HEK293 (cell line): ENCODE results near the gene MSX1.

Experiments used
- CTCF ChIA-PET: fragments of 350-600 bp; formaldehyde crosslinking; extraction: SDS; loops from one replicate; lab custom pipeline; 2021; ENCODE audit warnings: antibody characterized with exemption; lab: Yijun Ruan, JAX
- POLR2A ChIA-PET: fragments of 300-600 bp; formaldehyde crosslinking; extraction: SDS; loops from one replicate; lab custom pipeline; 2020; ENCODE audit warnings: antibody characterized with exemption, inconsistent platforms; lab: Yijun Ruan, JAX
- H3K27ac ChIP-seq: fragments of 200-500 bp; sonication (Bioruptor generic); 2 replicates; pipeline ENCODE4 v1.5.1; 2014; ENCODE audit warnings: low read depth, low read length, control low read depth, inconsistent platforms; ENCODE audit errors: extremely low read depth
- H3K36me3 ChIP-seq, 2 experiments: fragments of 200-500 bp in 1 of 2; sonication (Bioruptor generic) in 1 of 2; 1 replicate in 1 of 2; 2 replicates in 1 of 2; pipeline ENCODE4 v1.5.1; 2014 to 2017; ENCODE audit warnings: inconsistent platforms in 2 of 2, low read length in 2 of 2; ENCODE audit not compliant: control insufficient read depth in 2 of 2, insufficient read depth in 1 of 2
- H3K4me1 ChIP-seq: fragments of 200-500 bp; sonication (Bioruptor generic); 2 replicates; pipeline ENCODE4 v1.5.1; 2014; ENCODE audit warnings: mild to moderate bottlenecking, low read length, inconsistent platforms; ENCODE audit not compliant: control insufficient read depth, insufficient read depth
- H3K4me3 ChIP-seq: 2 replicates; pipeline ENCODE4 v1.5.1; 2011; ENCODE audit warnings: low read depth, mild to moderate bottlenecking, control low read depth, low read length, moderate library complexity
- H3K9me3 ChIP-seq: fragments of 200-500 bp; sonication (Bioruptor generic); 2 replicates; pipeline ENCODE4 v1.5.1; 2014; ENCODE audit warnings: low read depth, low read length, inconsistent platforms; ENCODE audit not compliant: control insufficient read depth, insufficient read depth
- KLF7 ChIP-seq: fragments of 450-650 bp; formaldehyde crosslinking; IDR thresholded peaks from 2 replicates; pipeline ENCODE4 v1.5.1; 2016; ENCODE audit warnings: missing biosample characterization, missing genetic modification characterization, borderline replicate concordance
- ZBTB21 ChIP-seq: fragments of 450-650 bp; formaldehyde crosslinking; IDR thresholded peaks from 2 replicates; pipeline ENCODE4 v1.5.1; 2017; ENCODE audit warnings: missing biosample characterization, missing genetic modification characterization
- ZFP3 ChIP-seq: fragments of 450-650 bp; formaldehyde crosslinking; IDR thresholded peaks from 2 replicates; pipeline ENCODE4 v1.5.1; 2016; ENCODE audit warnings: low read depth, missing biosample characterization, missing genetic modification characterization
- ZNF146 ChIP-seq: fragments of 450-650 bp; formaldehyde crosslinking; IDR thresholded peaks from 2 replicates; pipeline ENCODE4 v1.5.1; 2016; ENCODE audit warnings: missing biosample characterization, missing genetic modification characterization
- ZNF202 ChIP-seq: fragments of 450-650 bp; formaldehyde crosslinking; IDR thresholded peaks from 2 replicates; pipeline ENCODE4 v1.5.1; 2016; ENCODE audit warnings: missing biosample characterization, missing genetic modification characterization, borderline replicate concordance
- ZNF214 ChIP-seq: fragments of 450-650 bp; formaldehyde crosslinking; IDR thresholded peaks from 2 replicates; pipeline ENCODE4 v1.5.1; 2017; ENCODE audit warnings: missing biosample characterization, mild to moderate bottlenecking, missing genetic modification characterization, borderline replicate concordance
- ZNF248 ChIP-seq: fragments of 450-650 bp; formaldehyde crosslinking; IDR thresholded peaks from 2 replicates; pipeline ENCODE4 v1.5.1; 2017; ENCODE audit warnings: missing biosample characterization, missing genetic modification characterization
- ZNF292 ChIP-seq: fragments of 450-650 bp; formaldehyde crosslinking; IDR thresholded peaks from 2 replicates; pipeline ENCODE4 v1.5.1; 2016; ENCODE audit warnings: low read depth, missing biosample characterization, missing genetic modification characterization, borderline replicate concordance
- ZNF335 ChIP-seq: fragments of 450-650 bp; formaldehyde crosslinking; conservative IDR thresholded peaks from 2 replicates; pipeline ENCODE4 v1.5.1; 2016; ENCODE audit warnings: missing biosample characterization, missing genetic modification characterization
- ZNF623 ChIP-seq: fragments of 450-650 bp; formaldehyde crosslinking; IDR thresholded peaks from 2 replicates; pipeline ENCODE4 v1.5.1; 2016; ENCODE audit warnings: missing biosample characterization, missing genetic modification characterization
- ZNF707 ChIP-seq: fragments of 450-650 bp; formaldehyde crosslinking; IDR thresholded peaks from 2 replicates; pipeline ENCODE4 v1.5.1; 2016; ENCODE audit warnings: missing biosample characterization, missing genetic modification characterization
- TF ChIP-seq, protein P1 (sequence below): fragments of 450-650 bp; IDR thresholded peaks from 2 replicates; pipeline ENCODE4 v1.5.1; 2018; ENCODE audit warnings: missing biosample characterization, mild to moderate bottlenecking, missing genetic modification characterization
- TF ChIP-seq, protein P2 (sequence below): fragments of 450-650 bp; formaldehyde crosslinking; IDR thresholded peaks from 2 replicates; pipeline ENCODE4 v1.5.1; 2017; ENCODE audit warnings: missing biosample characterization, missing genetic modification characterization
- TF ChIP-seq, protein P3 (sequence below): fragments of 450-650 bp; formaldehyde crosslinking; IDR thresholded peaks from 2 replicates; pipeline ENCODE4 v1.5.1; 2016; ENCODE audit warnings: missing biosample characterization, missing genetic modification characterization

Gene MSX1

DNA sequence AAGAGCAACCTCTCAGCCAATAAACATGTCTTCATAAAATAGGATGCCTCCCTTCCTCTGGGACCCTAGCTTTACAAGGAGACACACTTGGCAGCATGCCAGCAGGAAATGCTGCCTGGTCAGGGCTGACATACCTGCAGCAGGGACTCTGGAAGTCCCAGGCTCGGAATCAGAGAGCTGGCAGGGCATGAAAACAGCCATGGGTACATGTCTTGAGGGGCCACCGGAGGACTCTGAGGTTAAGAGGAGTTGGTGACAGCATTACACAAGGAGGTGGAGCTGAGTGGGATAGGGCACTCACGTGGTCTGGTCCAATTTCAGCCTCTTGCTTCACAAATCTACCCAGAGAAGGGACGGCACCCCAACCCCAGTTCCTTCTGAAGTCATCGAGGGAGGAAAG is 15.7 kb downstream of the MSX1 start (continued):
- TF ChIP-seq ZNF623 (tag by site-specific recombination) (no peak), ZNF707 (tag by site-specific recombination) (no peak), ZNF214 (tag by site-specific recombination) (no peak), ZNF202 (tag by site-specific recombination) (no peak), KLF7 (tag by site-specific recombination) (no peak), ZNF146 (tag by site-specific recombination) (no peak), ZNF292 (tag by site-specific recombination) (no peak), ZBTB21 (tag by site-specific recombination) (no peak)
- TF ChIP-seq, protein P1, sequence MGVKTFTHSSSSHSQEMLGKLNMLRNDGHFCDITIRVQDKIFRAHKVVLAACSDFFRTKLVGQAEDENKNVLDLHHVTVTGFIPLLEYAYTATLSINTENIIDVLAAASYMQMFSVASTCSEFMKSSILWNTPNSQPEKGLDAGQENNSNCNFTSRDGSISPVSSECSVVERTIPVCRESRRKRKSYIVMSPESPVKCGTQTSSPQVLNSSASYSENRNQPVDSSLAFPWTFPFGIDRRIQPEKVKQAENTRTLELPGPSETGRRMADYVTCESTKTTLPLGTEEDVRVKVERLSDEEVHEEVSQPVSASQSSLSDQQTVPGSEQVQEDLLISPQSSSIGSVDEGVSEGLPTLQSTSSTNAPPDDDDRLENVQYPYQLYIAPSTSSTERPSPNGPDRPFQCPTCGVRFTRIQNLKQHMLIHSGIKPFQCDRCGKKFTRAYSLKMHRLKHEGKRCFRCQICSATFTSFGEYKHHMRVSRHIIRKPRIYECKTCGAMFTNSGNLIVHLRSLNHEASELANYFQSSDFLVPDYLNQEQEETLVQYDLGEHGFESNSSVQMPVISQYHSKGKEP (tag by site-specific recombination): peak; percentile 76; the same call in 1 of the 2 replicates
- TF ChIP-seq, protein P2, sequence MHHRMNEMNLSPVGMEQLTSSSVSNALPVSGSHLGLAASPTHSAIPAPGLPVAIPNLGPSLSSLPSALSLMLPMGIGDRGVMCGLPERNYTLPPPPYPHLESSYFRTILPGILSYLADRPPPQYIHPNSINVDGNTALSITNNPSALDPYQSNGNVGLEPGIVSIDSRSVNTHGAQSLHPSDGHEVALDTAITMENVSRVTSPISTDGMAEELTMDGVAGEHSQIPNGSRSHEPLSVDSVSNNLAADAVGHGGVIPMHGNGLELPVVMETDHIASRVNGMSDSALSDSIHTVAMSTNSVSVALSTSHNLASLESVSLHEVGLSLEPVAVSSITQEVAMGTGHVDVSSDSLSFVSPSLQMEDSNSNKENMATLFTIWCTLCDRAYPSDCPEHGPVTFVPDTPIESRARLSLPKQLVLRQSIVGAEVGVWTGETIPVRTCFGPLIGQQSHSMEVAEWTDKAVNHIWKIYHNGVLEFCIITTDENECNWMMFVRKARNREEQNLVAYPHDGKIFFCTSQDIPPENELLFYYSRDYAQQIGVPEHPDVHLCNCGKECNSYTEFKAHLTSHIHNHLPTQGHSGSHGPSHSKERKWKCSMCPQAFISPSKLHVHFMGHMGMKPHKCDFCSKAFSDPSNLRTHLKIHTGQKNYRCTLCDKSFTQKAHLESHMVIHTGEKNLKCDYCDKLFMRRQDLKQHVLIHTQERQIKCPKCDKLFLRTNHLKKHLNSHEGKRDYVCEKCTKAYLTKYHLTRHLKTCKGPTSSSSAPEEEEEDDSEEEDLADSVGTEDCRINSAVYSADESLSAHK: no peak
- TF ChIP-seq, protein P3, sequence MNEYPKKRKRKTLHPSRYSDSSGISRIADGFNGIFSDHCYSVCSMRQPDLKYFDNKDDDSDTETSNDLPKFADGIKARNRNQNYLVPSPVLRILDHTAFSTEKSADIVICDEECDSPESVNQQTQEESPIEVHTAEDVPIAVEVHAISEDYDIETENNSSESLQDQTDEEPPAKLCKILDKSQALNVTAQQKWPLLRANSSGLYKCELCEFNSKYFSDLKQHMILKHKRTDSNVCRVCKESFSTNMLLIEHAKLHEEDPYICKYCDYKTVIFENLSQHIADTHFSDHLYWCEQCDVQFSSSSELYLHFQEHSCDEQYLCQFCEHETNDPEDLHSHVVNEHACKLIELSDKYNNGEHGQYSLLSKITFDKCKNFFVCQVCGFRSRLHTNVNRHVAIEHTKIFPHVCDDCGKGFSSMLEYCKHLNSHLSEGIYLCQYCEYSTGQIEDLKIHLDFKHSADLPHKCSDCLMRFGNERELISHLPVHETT (tag by site-specific recombination): no peak

DNA sequence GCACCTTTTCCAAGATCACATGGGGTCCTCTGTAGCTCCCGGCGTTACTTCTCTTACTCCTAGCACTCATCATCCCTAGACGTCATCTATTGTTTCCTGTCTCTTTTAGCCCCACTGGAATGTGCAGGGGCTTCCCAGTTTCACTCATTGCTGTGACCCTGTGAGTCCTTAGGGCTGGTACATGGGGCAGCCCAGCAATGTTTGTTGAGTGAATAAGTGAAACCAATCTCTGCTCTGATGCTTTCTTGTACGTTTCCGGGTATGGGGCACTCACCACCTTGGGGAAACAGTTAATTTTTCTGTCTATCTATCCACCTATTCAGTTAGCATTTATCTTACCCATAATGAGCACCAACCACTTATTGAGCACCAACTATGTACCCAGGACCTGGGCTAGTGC is 16.1 kb downstream of the MSX1 start:
- POLR2A ChIA-PET: interaction anchor here (0.5 kb wide), 1 partner anchor 12 kb away, joined by 4 read pairs; no protein-coding TSS in a partner anchor
- Histone ChIP-seq H3K9me3 (no peaks in the 10 kb centered on the region), H3K27ac (no peak overlapping the region), H3K4me1 (no peaks in the 10 kb centered on the region)
- TF ChIP-seq ZFP3 (tag by site-specific recombination) (no peak), ZNF335 (tag by site-specific recombination) (0 out of 2 replicates have a peak, but pooled peaks have one; percentile 10)
- TF ChIP-seq, all 188 proteins: peak for 1
- no peaks in the 10 kb centered on the region for H3K36me3 ChIP-seq
- CTCF ChIA-PET: no interaction called here
- H3K4me3 ChIP-seq: no peak overlapping the region

DNA sequence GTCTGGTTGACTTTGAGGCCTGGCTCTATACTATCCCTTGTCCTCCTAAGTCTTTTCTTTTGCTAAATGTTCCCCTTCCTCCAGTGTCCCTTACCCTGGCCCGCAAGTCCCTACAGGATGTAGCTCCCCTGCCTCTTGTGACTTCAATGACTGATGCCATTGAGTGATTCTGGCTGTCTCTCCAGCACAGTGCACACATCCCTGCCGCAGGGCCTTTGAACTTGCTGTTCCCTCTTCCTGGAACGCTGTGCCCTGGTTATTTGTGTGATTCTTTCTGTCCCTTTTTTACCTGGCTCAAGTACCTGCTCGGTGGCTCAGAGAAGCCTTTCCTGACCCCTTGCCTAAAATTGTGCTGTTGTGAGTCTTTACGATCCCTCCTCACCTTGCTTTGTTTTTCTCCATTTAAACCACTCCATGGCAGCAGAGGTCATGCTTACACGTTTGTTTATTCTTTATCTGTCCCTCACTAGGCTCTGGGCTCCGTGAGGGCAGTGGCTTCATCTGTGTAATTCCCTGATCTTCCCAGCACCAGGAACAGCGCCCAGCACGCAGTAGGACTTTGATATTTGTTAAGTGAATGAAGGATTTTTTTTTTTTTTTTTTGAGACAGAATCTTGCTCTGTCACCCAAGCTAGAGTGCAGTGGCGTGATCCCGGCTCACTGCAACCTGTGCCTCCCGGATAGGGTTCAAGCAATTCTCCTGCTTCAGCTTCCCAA is 17.6 kb downstream of the MSX1 start:
- no peak overlapping the region for H3K27ac ChIP-seq
- H3K9me3 ChIP-seq: no peaks in the 10 kb centered on the region
- CTCF ChIA-PET: interaction anchor here (0.6 kb wide), 1 partner anchor 348 kb away, joined by 3 read pairs; no protein-coding TSS in a partner anchor
- no peaks in the 10 kb centered on the region for H3K4me1 ChIP-seq
- no peaks in the 10 kb centered on the region for H3K36me3 ChIP-seq
- TF ChIP-seq ZNF248 (tag by site-specific recombination) (no peak), ZNF623 (tag by site-specific recombination) (peak; percentile 84)
- TF ChIP-seq, all 188 proteins: peak for 1
- no peak overlapping the region for H3K4me3 ChIP-seq
- POLR2A ChIA-PET: no interaction called here
